ENCODE data around the gene FIGN.

The FIGN gene

GRCh38 chr2:163701399-163702195 is 34.2 kb downstream of the FIGN start:
- no peak for TF ChIP-seq REST (IDR thresholded peaks at IDR 0.05; ENCODE audit: insufficient read depth in 1 of 2, low read depth in 2 of 2, low read length in 2 of 2)
- TF ChIP-seq SIN3A (IDR thresholded peaks at IDR 0.05; ENCODE audit: borderline replicate concordance, insufficient read depth, low read length): no peak
- TF ChIP-seq FOXP2 (optimal IDR thresholded peaks at IDR 0.05; ENCODE audit: borderline replicate concordance, extremely low read depth, extremely low read length, insufficient read depth): no peak
- no peak for TF ChIP-seq TAF1 (IDR thresholded peaks at IDR 0.05; ENCODE audit: borderline replicate concordance, insufficient read depth, low read length)
- TF ChIP-seq POLR2AphosphoS5 (IDR thresholded peaks at IDR 0.05; ENCODE audit: low read depth, low read length): no peak

GRCh38 chr2:163698857-163699256 is 37.0 kb downstream of the FIGN start:
- TF ChIP-seq POLR2AphosphoS5 (IDR thresholded peaks at IDR 0.05; ENCODE audit: low read depth, low read length): no peak
- TF ChIP-seq TAF1 (IDR thresholded peaks at IDR 0.05; ENCODE audit: borderline replicate concordance, insufficient read depth, low read length): no peak
- no peak for TF ChIP-seq SIN3A (IDR thresholded peaks at IDR 0.05; ENCODE audit: borderline replicate concordance, insufficient read depth, low read length)
- no peak for TF ChIP-seq FOXP2 (optimal IDR thresholded peaks at IDR 0.05; ENCODE audit: borderline replicate concordance, extremely low read depth, extremely low read length, insufficient read depth)
- no peak for TF ChIP-seq REST (IDR thresholded peaks at IDR 0.05; ENCODE audit: insufficient read depth in 1 of 2, low read depth in 2 of 2, low read length in 2 of 2)

- TF ChIP-seq POLR2AphosphoS5 (IDR thresholded peaks at IDR 0.05; ENCODE audit: low read depth, low read length) (no peak), SIN3A (IDR thresholded peaks at IDR 0.05; ENCODE audit: borderline replicate concordance, insufficient read depth, low read length) (no peak), REST (IDR thresholded peaks at IDR 0.05; ENCODE audit: insufficient read depth in 1 of 2, low read depth in 2 of 2, low read length in 2 of 2) (no peak), FOXP2 (optimal IDR thresholded peaks at IDR 0.05; ENCODE audit: borderline replicate concordance, extremely low read depth, extremely low read length, insufficient read depth) (no peak), TAF1 (IDR thresholded peaks at IDR 0.05; ENCODE audit: borderline replicate concordance, insufficient read depth, low read length) (no peak)
Observed at GRCh38 chr2:163697846-163698637, 37.8 kb downstream of the FIGN start.

GRCh38 chr2:163697429-163697828 is 38.4 kb downstream of the FIGN start:
- TF ChIP-seq POLR2AphosphoS5 (IDR thresholded peaks at IDR 0.05; ENCODE audit: low read depth, low read length) (no peak), SIN3A (IDR thresholded peaks at IDR 0.05; ENCODE audit: borderline replicate concordance, insufficient read depth, low read length) (no peak), REST (IDR thresholded peaks at IDR 0.05; ENCODE audit: insufficient read depth in 1 of 2, low read depth in 2 of 2, low read length in 2 of 2) (no peak)

Measured in PFSK-1 (cell line).